Activated T-cell treated with anti-CD3 and anti-CD28 coated beads, Interleukin-2, amount 50 U/mL, for 1 hour (primary cell): ENCODE data around the gene WDR70.
"Not testable (repeated sequence)": the region's sequence is repeated elsewhere in the genome, so short reads cannot be mapped to it uniquely, and the experiment has no call there.

ENCODE experiments used
- DNase-seq: peaks from one replicate; pipeline ENCODE4 v3.0.0-alpha.2; 2020

The WDR70 gene

GRCh38 chr5:37654566-37654965 lies 275.4 kb downstream of the WDR70 start:
- not testable (repeated sequence) for DNase-seq

DNA sequence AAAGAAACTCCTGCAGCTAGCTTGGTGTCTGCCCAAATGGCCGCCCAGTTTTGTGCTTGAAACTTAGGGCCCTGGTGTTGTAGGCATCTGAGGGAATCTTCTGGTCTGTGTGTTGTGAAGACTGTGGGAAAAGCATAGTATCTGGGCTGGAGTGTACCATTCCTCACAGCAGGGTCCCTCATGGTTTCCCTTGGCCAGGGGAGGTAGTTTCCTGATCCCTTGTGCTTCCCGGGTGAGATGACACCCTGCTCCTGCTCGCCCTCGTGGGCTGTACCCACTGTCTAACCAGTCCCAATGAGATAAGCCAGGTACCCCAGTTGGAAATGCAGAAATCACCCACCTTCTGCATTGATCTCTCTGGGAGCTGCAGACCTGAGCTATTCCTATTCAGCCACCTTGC lies 277.9 kb downstream of the WDR70 start:
- DNase-seq: no peak

DNA sequence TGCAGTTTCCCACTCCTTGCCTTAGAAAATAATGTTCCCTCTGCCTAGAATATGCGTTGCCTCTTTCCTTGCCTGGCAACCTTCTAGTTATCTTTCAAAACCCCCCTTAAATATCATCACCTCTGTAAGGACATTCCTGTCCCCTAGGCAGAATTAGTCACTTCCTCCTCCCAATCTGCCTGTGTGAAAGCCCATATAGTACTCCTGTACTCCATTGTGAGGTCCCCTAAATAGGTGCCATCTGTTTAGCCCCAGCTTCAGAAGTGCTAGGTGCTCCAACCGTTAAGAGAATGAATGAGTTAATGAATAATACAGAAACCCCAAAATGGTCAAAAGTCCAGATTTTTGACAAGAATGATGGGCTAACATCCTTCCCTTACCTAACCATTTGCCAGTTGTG lies 279.3 kb downstream of the WDR70 start:
- no peak for DNase-seq

DNA sequence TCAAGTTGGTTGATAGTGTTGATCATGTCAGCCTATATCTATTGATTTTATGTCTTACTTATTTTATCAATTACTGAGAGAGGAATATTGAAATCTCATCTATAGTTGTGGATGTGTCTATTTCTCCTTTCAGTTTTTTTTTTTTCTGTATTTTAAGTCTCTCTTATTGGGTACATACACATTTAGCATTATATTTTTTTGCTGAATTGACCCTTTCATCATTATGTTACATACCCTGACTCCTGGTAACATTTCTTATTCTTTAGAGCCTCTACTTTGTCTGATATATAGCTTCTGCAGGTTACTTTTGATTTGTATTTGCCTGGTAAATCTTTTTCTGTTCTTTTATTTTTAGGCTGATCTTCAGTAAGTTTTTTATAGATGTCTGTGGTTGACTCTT lies 281.2 kb downstream of the WDR70 start:
- DNase-seq: no peak

- DNase-seq: no peak
Observed at GRCh38 chr5:37661227-37661920, 282.3 kb downstream of the WDR70 start.

- DNase-seq: no peak
Observed at GRCh38 chr5:37661951-37662350, 282.8 kb downstream of the WDR70 start.

DNA sequence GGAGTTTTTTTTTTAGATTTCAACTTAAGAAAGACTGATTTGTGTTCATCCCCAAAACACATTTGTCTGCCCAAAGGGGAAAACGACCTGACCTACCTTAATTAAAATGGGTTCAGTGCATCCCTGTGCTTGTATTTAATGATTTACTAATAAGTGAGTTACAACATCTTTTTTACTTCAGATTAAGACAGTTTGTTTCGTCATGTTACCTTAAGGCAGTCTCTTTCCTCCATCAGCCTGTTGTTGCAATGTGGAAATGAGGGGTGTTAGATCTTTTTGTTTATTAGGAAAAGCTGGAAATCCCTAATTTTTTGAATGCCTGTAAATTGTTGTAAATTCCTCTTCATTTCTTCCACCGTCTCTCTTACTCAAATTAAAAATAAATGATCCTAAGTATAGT lies 283.2 kb downstream of the WDR70 start:
- DNase-seq: no peak

GRCh38 chr5:37662789-37663485 lies 283.8 kb downstream of the WDR70 start:
- DNase-seq: no peak

- no peak for DNase-seq
Observed at GRCh38 chr5:37663538-37663937, 284.4 kb downstream of the WDR70 start.

- no peak for DNase-seq
Observed at GRCh38 chr5:37664551-37664950, 285.4 kb downstream of the WDR70 start.

GRCh38 chr5:37665272-37665671 lies 286.2 kb downstream of the WDR70 start:
- no peak for DNase-seq

- no peak for DNase-seq
Observed at GRCh38 chr5:37665889-37666288, 286.8 kb downstream of the WDR70 start.

GRCh38 chr5:37667430-37667829 lies 288.3 kb downstream of the WDR70 start:
- no peak for DNase-seq

DNA sequence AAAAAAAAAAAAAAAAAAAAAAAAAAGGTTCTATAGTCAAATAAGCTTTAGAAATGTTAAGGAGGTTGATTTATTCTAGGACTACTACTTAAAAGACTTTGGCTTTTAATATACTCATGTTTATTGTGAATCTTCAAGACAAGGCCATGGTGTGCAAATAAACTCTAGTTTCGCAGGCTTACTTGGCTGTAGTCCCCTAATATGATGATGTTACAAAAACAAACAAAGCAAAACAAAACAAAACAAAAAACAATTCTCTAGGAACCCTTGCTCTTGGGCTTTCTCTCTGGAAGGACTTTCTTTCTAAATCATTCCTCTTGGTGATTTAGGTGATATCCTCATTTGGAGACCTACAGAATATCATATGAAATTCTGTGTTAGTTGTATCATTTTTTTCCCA lies 288.7 kb downstream of the WDR70 start:
- DNase-seq: no peak

- DNase-seq: no peak
Observed at GRCh38 chr5:37668524-37669047, 289.5 kb downstream of the WDR70 start.

GRCh38 chr5:37672118-37672588 lies 293.0 kb downstream of the WDR70 start:
- DNase-seq: not testable (repeated sequence)

DNA sequence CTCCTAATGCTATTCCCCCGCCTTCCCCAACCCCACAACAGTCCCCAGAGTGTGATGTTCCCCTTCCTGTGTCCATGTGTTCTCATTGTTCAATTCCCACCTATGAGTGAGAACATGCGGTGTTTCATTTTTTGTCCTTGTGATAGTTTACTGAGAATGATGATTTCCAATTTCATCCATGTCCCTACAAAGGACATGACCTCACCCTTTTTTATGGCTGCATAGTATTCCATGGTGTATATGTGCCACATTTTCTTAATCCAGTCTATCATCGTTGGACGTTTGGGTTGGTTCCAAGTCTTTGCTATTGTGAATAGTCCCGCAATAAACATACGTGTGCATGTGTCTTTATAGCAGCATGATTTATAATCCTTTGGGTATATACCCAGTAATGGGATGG lies 295.2 kb downstream of the WDR70 start:
- not testable (repeated sequence) for DNase-seq

DNA sequence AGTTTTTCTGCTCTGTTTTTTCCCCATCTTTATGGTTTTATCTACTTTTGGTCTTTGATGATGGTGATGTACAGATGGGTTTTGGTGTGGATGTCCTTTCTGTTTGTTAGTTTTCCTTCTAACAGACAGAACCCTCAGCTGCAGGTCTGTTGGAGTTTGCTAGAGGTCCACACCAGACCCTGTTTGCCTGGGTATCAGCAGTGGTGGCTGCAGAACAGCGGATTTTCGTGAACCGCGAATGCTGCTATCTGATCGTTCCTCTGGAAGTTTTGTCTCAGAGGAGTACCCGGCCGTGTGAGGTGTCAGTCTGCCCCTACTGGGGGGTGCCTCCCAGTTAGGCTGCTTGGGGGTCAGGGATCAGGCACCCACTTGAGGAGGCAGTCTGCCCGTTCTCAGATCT lies 300.2 kb downstream of the WDR70 start:
- not testable (repeated sequence) for DNase-seq

- not testable (repeated sequence) for DNase-seq
Observed at GRCh38 chr5:37679903-37680302, 300.8 kb downstream of the WDR70 start.

- no peak for DNase-seq
Observed at GRCh38 chr5:37683072-37683471, 304.0 kb downstream of the WDR70 start.

GRCh38 chr5:37685211-37685610 lies 306.1 kb downstream of the WDR70 start:
- DNase-seq: no peak

DNA sequence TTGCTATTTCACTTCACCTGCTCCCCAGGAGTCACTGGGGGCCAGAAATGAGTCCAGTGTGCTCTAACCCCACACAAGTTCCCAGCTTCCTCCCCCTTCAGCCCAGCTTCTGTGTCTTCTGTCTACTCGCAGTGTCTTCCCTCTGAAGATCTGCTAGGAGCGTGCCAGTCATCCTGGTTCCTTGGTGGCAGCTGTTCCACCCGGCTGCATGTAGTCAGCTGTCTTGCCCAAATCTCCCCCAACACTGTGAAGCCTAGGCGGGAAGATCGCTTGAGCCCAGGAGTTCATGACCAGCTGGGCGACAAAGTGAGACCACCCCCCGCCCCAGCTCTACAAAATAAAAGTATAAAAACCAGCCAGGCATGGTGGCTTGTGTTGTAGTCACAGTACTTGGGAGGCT lies 306.7 kb downstream of the WDR70 start:
- DNase-seq: no peak

- not testable (repeated sequence) for DNase-seq
Observed at GRCh38 chr5:37688925-37689324, 309.8 kb downstream of the WDR70 start.

- not testable (repeated sequence) for DNase-seq
Observed at GRCh38 chr5:37694333-37694732, 315.2 kb downstream of the WDR70 start.
